ENCODE measurements around the gene MXD1. TPM values are rescaled to one million over a fixed set of nuclear protein-coding genes. Genes with fewer than 3 reads are reported as not detected.

MXD1 gene
- total and polyA plus RNA-seq, 2 experiments from 2014 or later, result 29.7 to 41.8 TPM

- no peak for DNase-seq (ENCODE audit: low spot score)
- H3K4me3 ChIP-seq, result no peak overlapping the region
- H3K9me3 ChIP-seq (ENCODE audit: low read depth), result no peaks in the 10 kb centered on the region
- no peaks in the 10 kb centered on the region for H3K36me3 ChIP-seq (replicated peaks; ENCODE audit: insufficient read depth, low read depth)
- peaks cover 14% of the 10 kb centered on the region for H3K4me1 ChIP-seq (ENCODE audit: insufficient read depth)
- no peaks in the 10 kb centered on the region for H3K27me3 ChIP-seq
- peaks cover 14% of the 10 kb centered on the region for H3K79me2 ChIP-seq
- H3K9me2 ChIP-seq (replicated peaks; ENCODE audit: insufficient read depth), result no peaks in the 10 kb centered on the region
- no peak overlapping the region for H2AFZ ChIP-seq
- TF ChIP-seq EZH2 (IDR thresholded peaks at IDR 0.05; ENCODE audit: borderline replicate concordance) (no peak), EZH2phosphoT487 (IDR thresholded peaks at IDR 0.05; ENCODE audit: low read depth, severe bottlenecking, unreplicated experiment) (no peak)
- TF ChIP-seq, protein P1, sequence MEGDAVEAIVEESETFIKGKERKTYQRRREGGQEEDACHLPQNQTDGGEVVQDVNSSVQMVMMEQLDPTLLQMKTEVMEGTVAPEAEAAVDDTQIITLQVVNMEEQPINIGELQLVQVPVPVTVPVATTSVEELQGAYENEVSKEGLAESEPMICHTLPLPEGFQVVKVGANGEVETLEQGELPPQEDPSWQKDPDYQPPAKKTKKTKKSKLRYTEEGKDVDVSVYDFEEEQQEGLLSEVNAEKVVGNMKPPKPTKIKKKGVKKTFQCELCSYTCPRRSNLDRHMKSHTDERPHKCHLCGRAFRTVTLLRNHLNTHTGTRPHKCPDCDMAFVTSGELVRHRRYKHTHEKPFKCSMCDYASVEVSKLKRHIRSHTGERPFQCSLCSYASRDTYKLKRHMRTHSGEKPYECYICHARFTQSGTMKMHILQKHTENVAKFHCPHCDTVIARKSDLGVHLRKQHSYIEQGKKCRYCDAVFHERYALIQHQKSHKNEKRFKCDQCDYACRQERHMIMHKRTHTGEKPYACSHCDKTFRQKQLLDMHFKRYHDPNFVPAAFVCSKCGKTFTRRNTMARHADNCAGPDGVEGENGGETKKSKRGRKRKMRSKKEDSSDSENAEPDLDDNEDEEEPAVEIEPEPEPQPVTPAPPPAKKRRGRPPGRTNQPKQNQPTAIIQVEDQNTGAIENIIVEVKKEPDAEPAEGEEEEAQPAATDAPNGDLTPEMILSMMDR (IDR thresholded peaks at IDR 0.05; ENCODE audit: poor library complexity), result no peak
- no peaks in the 10 kb centered on the region for H4K20me1 ChIP-seq (ENCODE audit: insufficient read depth, poor library complexity, severe bottlenecking)
- WGBS (ENCODE audit: low lambda C conversion rate, missing lambda C conversion rate), result 65% methylated on average over 1 of the region's 1 CpG
- peak overlapping the region; percentile 89 for H3K27ac ChIP-seq
- H3K4me2 ChIP-seq, result peak overlapping the region; percentile 72
Observed at GRCh38 chr2:69934614-69934908, 19.7 kb downstream of the MXD1 start.

- Histone ChIP-seq H3K36me3 (replicated peaks; ENCODE audit: insufficient read depth, low read depth) (no peaks in the 10 kb centered on the region), H3K79me2 (peaks cover 14% of the 10 kb centered on the region), H3K9me2 (replicated peaks; ENCODE audit: insufficient read depth) (no peaks in the 10 kb centered on the region), H2AFZ (no peak overlapping the region), H3K4me3 (no peak overlapping the region), H3K4me2 (peak overlapping the region; percentile 72), H3K9me3 (ENCODE audit: low read depth) (no peaks in the 10 kb centered on the region), H3K27ac (peak overlapping the region; percentile 89), H3K4me1 (ENCODE audit: insufficient read depth) (peaks cover 14% of the 10 kb centered on the region), H4K20me1 (ENCODE audit: insufficient read depth, poor library complexity, severe bottlenecking) (no peaks in the 10 kb centered on the region), H3K27me3 (no peaks in the 10 kb centered on the region)
- WGBS (ENCODE audit: low lambda C conversion rate, missing lambda C conversion rate), result 94% methylated on average over 5 of the region's 5 CpGs
- DNase-seq (ENCODE audit: low spot score), result no peak
- TF ChIP-seq, protein P1 (IDR thresholded peaks at IDR 0.05; ENCODE audit: poor library complexity), result no peak
- TF ChIP-seq EZH2 (IDR thresholded peaks at IDR 0.05; ENCODE audit: borderline replicate concordance) (no peak), EZH2phosphoT487 (IDR thresholded peaks at IDR 0.05; ENCODE audit: low read depth, severe bottlenecking, unreplicated experiment) (no peak)
Observed at GRCh38 chr2:69935011-69935410, 20.1 kb downstream of the MXD1 start.

GRCh38 chr2:69936906-69937305 lies 22.0 kb downstream of the MXD1 start:
- no peak overlapping the region for H2AFZ ChIP-seq
- no peaks in the 10 kb centered on the region for H3K9me2 ChIP-seq (replicated peaks; ENCODE audit: insufficient read depth)
- no peaks in the 10 kb centered on the region for H4K20me1 ChIP-seq (ENCODE audit: insufficient read depth, poor library complexity, severe bottlenecking)
- no peak for DNase-seq (ENCODE audit: low spot score)
- no peak overlapping the region for H3K4me2 ChIP-seq
- WGBS (ENCODE audit: low lambda C conversion rate, missing lambda C conversion rate), result 87% methylated on average over 11 of the region's 11 CpGs
- TF ChIP-seq EZH2 (IDR thresholded peaks at IDR 0.05; ENCODE audit: borderline replicate concordance) (no peak), EZH2phosphoT487 (IDR thresholded peaks at IDR 0.05; ENCODE audit: low read depth, severe bottlenecking, unreplicated experiment) (no peak)
- TF ChIP-seq, protein P1 (IDR thresholded peaks at IDR 0.05; ENCODE audit: poor library complexity), result no peak
- no peak overlapping the region for H3K27ac ChIP-seq
- H3K4me3 ChIP-seq, result no peak overlapping the region
- peaks cover 14% of the 10 kb centered on the region for H3K4me1 ChIP-seq (ENCODE audit: insufficient read depth)
- H3K9me3 ChIP-seq (ENCODE audit: low read depth), result no peaks in the 10 kb centered on the region
- H3K36me3 ChIP-seq (replicated peaks; ENCODE audit: insufficient read depth, low read depth), result no peaks in the 10 kb centered on the region
- H3K79me2 ChIP-seq, result peaks cover 4% of the 10 kb centered on the region
- no peaks in the 10 kb centered on the region for H3K27me3 ChIP-seq

- Histone ChIP-seq H3K9me2 (replicated peaks; ENCODE audit: insufficient read depth) (no peaks in the 10 kb centered on the region), H3K36me3 (replicated peaks; ENCODE audit: insufficient read depth, low read depth) (no peaks in the 10 kb centered on the region), H2AFZ (no peak overlapping the region), H3K27me3 (no peaks in the 10 kb centered on the region), H3K27ac (no peak overlapping the region), H3K4me2 (no peak overlapping the region), H3K79me2 (peaks cover 2% of the 10 kb centered on the region), H3K4me3 (no peak overlapping the region), H3K9me3 (ENCODE audit: low read depth) (no peaks in the 10 kb centered on the region), H4K20me1 (ENCODE audit: insufficient read depth, poor library complexity, severe bottlenecking) (no peaks in the 10 kb centered on the region), H3K4me1 (ENCODE audit: insufficient read depth) (peaks cover 14% of the 10 kb centered on the region)
- DNase-seq (ENCODE audit: low spot score), result no peak
- TF ChIP-seq EZH2 (IDR thresholded peaks at IDR 0.05; ENCODE audit: borderline replicate concordance) (no peak), EZH2phosphoT487 (IDR thresholded peaks at IDR 0.05; ENCODE audit: low read depth, severe bottlenecking, unreplicated experiment) (no peak)
- TF ChIP-seq, protein P1 (IDR thresholded peaks at IDR 0.05; ENCODE audit: poor library complexity), result no peak
- 93% methylated on average over 14 of the region's 14 CpGs for WGBS (ENCODE audit: low lambda C conversion rate, missing lambda C conversion rate)
Observed at GRCh38 chr2:69937968-69938367, 23.1 kb downstream of the MXD1 start.

Measured in hepatocyte (in vitro differentiated cells).